ENCODE results near the gene COL5A2.

- TF ChIP-seq YY1 (IDR thresholded peaks at IDR 0.05; ENCODE audit: borderline replicate concordance in 1 of 3, control insufficient read depth in 1 of 3, extremely low read depth in 1 of 3, insufficient read depth in 3 of 3, insufficient read length in 1 of 3, insufficient replicate concordance in 2 of 3, low read depth in 1 of 3, low read length in 2 of 3): no peak
- no peak for TF ChIP-seq VEZF1 (CRISPR knock-in tag; IDR thresholded peaks at IDR 0.05)
- TF ChIP-seq CTCF (IDR thresholded peaks at IDR 0.05 in 2 of 3, conservative IDR thresholded peaks at IDR 0.05 in 1 of 3; ENCODE audit: insufficient read depth in 2 of 3, low read depth in 1 of 3, low read length in 3 of 3): no peak
- no peak for TF ChIP-seq FIP1L1 (IDR thresholded peaks at IDR 0.05; ENCODE audit: low read depth, low read length, poor library complexity, severe bottlenecking)
- TF ChIP-seq RAD21 (CRISPR knock-in tag; conservative IDR thresholded peaks at IDR 0.05 in 1 of 2, IDR thresholded peaks at IDR 0.05 in 1 of 2): no peak
- no peak for TF ChIP-seq HIVEP1 (CRISPR knock-in tag; IDR thresholded peaks at IDR 0.05)
Observed at GRCh38 chr2:189016311-189016861, 163.2 kb downstream of the COL5A2 start.
